Breast epithelium (tissue), 3 donors: ENCODE data around the gene CACNA1I.

Source experiments
- POLR2A ChIP-seq: fragments of 450-650 bp; IDR thresholded peaks from one replicate; pipeline ENCODE4 v1.6.1; 2016; ENCODE audit warnings: antibody characterized with exemption, mild to moderate bottlenecking, moderate library complexity
- POLR2AphosphoS5 ChIP-seq, 3 donors: sonication (generic); formaldehyde crosslinking; IDR thresholded peaks; one replicate each; pipeline ENCODE4 v1.6.1; 2017; ENCODE audit warnings: antibody characterized with exemption in 3 of 3
- TF ChIP-seq, protein P1 (sequence below), 3 donors: fragments of 450-650 bp; IDR thresholded peaks; one replicate each; pipeline ENCODE4 v1.5.1; 2016 to 2017; ENCODE audit warnings: antibody characterized with exemption in 3 of 3, mild to moderate bottlenecking in 3 of 3, moderate library complexity in 3 of 3

DNA sequence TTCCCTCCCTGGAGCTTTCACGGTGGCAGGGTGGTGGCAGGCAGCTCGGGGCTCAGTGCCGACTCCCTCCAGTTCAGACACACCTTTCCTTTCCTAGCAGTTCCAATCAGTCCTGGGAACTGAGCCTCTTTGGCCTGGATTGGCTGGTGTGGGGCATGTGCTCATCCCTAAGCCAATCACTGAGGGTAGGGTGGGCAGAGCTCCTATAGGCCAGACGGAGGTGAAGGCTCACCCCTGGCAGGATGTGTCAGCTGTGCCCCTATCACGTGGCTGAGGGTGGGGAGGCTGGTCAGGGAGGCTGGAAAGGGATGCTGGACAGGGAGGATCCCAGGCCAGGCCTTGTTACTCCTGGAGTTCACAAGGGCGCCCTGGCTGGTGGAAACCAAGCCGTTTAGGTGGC lies 40.2 kb downstream of the CACNA1I start:
- TF ChIP-seq, protein P1, sequence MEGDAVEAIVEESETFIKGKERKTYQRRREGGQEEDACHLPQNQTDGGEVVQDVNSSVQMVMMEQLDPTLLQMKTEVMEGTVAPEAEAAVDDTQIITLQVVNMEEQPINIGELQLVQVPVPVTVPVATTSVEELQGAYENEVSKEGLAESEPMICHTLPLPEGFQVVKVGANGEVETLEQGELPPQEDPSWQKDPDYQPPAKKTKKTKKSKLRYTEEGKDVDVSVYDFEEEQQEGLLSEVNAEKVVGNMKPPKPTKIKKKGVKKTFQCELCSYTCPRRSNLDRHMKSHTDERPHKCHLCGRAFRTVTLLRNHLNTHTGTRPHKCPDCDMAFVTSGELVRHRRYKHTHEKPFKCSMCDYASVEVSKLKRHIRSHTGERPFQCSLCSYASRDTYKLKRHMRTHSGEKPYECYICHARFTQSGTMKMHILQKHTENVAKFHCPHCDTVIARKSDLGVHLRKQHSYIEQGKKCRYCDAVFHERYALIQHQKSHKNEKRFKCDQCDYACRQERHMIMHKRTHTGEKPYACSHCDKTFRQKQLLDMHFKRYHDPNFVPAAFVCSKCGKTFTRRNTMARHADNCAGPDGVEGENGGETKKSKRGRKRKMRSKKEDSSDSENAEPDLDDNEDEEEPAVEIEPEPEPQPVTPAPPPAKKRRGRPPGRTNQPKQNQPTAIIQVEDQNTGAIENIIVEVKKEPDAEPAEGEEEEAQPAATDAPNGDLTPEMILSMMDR (IDR thresholded peaks at IDR 0.05): no peak
- TF ChIP-seq POLR2AphosphoS5 (IDR thresholded peaks at IDR 0.05) (no peak), POLR2A (no peak)
